Measurements from ENCODE around the gene TMEFF2. TPM values are rescaled to one million over a fixed set of nuclear protein-coding genes. Genes with fewer than 3 reads are reported as not detected.
"Not testable (repeated sequence)": the region's sequence is repeated elsewhere in the genome, so short reads cannot be mapped to it uniquely, and the experiment has no call there.

The TMEFF2 gene
- total RNA-seq, 1 donor from 2014 or later: 0.41 TPM

DNA sequence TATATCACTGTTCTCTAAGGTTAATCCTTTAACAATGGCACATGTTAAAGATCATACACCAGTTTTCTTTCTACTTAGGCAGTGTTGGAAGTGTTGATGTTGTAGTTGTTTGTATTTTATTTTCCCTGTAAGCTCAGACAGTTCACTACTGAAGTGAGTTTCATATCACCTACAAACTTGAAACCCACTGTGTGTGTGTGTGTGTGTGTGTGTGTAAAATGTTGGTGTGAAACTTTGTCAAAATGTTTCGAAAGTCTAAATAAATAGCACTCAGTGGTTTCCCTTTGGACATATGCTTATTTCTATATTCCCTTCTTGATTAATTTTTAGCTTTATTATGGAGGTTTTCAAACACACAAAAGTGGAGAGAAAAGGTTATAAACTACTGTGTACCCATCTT, 268.1 kb downstream of the TMEFF2 start:
- Histone ChIP-seq H3K9me3 (ENCODE audit: insufficient read depth, low read depth, low read length) (no peaks in the 10 kb centered on the region), H3K4me2 (ENCODE audit: low read length) (no peak overlapping the region), H3K27me3 (ENCODE audit: insufficient read depth, low read length) (no peaks in the 10 kb centered on the region), H3K27ac (ENCODE audit: low read depth, low read length) (no peak overlapping the region), H2AFZ (ENCODE audit: low read depth, low read length) (no peak overlapping the region), H3K9ac (ENCODE audit: low read length) (no peak overlapping the region), H3K4me3 (ENCODE audit: insufficient read depth, low read depth, low read length) (no peak overlapping the region), H3K79me2 (ENCODE audit: insufficient read depth, low read length) (no peaks in the 10 kb centered on the region), H3K4me1 (ENCODE audit: insufficient read depth, low read length) (peaks cover 16% of the 10 kb centered on the region), H3K36me3 (ENCODE audit: insufficient read depth, low read length) (no peaks in the 10 kb centered on the region), H4K20me1 (ENCODE audit: insufficient read depth, low read length) (no peaks in the 10 kb centered on the region)
- Mint-ChIP-seq H3K4me3 (ENCODE audit: unreplicated experiment) (no peak overlapping the region), H3K36me3 (ENCODE audit: low read depth, unreplicated experiment) (no peaks in the 10 kb centered on the region), H3K9me3 (ENCODE audit: unreplicated experiment) (peaks cover 2% of the 10 kb centered on the region), H3K27ac (ENCODE audit: unreplicated experiment) (no peak overlapping the region), H3K4me1 (ENCODE audit: low read depth, unreplicated experiment) (peaks cover 20% of the 10 kb centered on the region), H3K27me3 (ENCODE audit: low read depth, unreplicated experiment) (no peaks in the 10 kb centered on the region)
- TF ChIP-seq, protein P1, sequence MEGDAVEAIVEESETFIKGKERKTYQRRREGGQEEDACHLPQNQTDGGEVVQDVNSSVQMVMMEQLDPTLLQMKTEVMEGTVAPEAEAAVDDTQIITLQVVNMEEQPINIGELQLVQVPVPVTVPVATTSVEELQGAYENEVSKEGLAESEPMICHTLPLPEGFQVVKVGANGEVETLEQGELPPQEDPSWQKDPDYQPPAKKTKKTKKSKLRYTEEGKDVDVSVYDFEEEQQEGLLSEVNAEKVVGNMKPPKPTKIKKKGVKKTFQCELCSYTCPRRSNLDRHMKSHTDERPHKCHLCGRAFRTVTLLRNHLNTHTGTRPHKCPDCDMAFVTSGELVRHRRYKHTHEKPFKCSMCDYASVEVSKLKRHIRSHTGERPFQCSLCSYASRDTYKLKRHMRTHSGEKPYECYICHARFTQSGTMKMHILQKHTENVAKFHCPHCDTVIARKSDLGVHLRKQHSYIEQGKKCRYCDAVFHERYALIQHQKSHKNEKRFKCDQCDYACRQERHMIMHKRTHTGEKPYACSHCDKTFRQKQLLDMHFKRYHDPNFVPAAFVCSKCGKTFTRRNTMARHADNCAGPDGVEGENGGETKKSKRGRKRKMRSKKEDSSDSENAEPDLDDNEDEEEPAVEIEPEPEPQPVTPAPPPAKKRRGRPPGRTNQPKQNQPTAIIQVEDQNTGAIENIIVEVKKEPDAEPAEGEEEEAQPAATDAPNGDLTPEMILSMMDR (IDR thresholded peaks at IDR 0.05; ENCODE audit: insufficient read depth, low read depth, low read length): no peak
- no peak for TF ChIP-seq EZH2 (IDR thresholded peaks at IDR 0.05; ENCODE audit: insufficient read depth, low read length)
- peak; percentile 68 for FAIRE-seq
- DNase-seq (ENCODE audit: low read depth): no peak

- Histone ChIP-seq H3K9ac (ENCODE audit: low read length) (no peak overlapping the region), H2AFZ (ENCODE audit: low read depth, low read length) (no peak overlapping the region), H3K27ac (ENCODE audit: low read depth, low read length) (no peak overlapping the region), H3K9me3 (ENCODE audit: insufficient read depth, low read depth, low read length) (no peaks in the 10 kb centered on the region), H3K36me3 (ENCODE audit: insufficient read depth, low read length) (no peaks in the 10 kb centered on the region), H4K20me1 (ENCODE audit: insufficient read depth, low read length) (no peaks in the 10 kb centered on the region), H3K4me3 (ENCODE audit: insufficient read depth, low read depth, low read length) (no peak overlapping the region), H3K4me1 (ENCODE audit: insufficient read depth, low read length) (peaks cover 16% of the 10 kb centered on the region), H3K79me2 (ENCODE audit: insufficient read depth, low read length) (no peaks in the 10 kb centered on the region), H3K27me3 (ENCODE audit: insufficient read depth, low read length) (no peaks in the 10 kb centered on the region), H3K4me2 (ENCODE audit: low read length) (no peak overlapping the region)
- Mint-ChIP-seq H3K36me3 (ENCODE audit: low read depth, unreplicated experiment) (no peaks in the 10 kb centered on the region), H3K4me1 (ENCODE audit: low read depth, unreplicated experiment) (peaks cover 15% of the 10 kb centered on the region), H3K27ac (ENCODE audit: unreplicated experiment) (no peak overlapping the region), H3K9me3 (ENCODE audit: unreplicated experiment) (peaks cover 2% of the 10 kb centered on the region), H3K4me3 (ENCODE audit: unreplicated experiment) (no peak overlapping the region), H3K27me3 (ENCODE audit: low read depth, unreplicated experiment) (no peaks in the 10 kb centered on the region)
- FAIRE-seq (no peak), DNase-seq (ENCODE audit: low read depth) (peak; percentile 78)
- TF ChIP-seq, protein P1 (IDR thresholded peaks at IDR 0.05; ENCODE audit: insufficient read depth, low read depth, low read length): no peak
- no peak for TF ChIP-seq EZH2 (IDR thresholded peaks at IDR 0.05; ENCODE audit: insufficient read depth, low read length)
Measured at GRCh38 chr2:191923652-191923997, 271.1 kb downstream of the TMEFF2 start.

DNA sequence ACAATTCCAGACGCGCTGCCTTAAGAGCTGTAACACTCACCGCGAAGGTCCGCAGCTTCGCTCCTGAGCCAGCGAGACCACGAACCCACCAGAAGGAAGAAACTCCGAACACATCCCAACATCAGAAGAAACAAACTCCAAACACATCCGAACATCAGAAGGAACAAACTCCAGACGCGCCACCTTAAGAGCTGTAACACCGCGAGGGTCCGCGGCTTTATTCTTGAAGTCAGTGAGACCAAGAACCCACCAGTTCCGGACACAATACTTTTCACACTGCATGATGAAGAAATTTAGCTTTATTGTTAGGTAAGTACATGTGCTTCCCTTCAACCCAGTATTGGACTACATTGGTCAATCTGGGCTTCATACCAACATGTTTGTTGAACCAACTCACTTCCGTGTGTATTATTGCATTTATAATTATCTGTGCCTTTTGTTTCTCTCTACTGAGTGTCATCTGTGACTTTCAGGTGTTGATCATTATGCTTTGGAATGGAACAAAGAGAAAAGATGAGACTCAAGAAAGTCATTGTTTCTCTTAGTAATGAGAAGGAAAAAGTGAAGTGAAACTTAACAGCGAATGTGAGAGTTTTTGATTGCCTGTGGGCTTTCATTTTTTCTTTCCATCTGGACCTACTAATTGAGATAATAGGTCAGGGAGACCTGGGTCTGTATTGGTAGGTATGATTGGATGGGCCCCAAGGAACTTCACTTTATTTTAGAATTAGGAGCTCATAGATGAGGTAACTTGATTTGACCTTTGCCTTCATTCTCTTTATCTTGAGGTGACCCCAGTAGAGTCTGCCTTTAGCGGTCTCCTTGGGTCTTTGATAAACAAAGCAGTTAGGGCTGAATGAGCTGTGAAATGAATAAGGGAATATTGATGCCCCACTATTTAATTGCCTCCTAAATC, 271.7 kb downstream of the TMEFF2 start:
- Histone ChIP-seq H3K79me2 (ENCODE audit: insufficient read depth, low read length) (no peaks in the 10 kb centered on the region), H3K36me3 (ENCODE audit: insufficient read depth, low read length) (no peaks in the 10 kb centered on the region), H3K9me3 (ENCODE audit: insufficient read depth, low read depth, low read length) (no peaks in the 10 kb centered on the region), H3K27me3 (ENCODE audit: insufficient read depth, low read length) (no peaks in the 10 kb centered on the region), H3K27ac (ENCODE audit: low read depth, low read length) (no peak overlapping the region), H3K4me3 (ENCODE audit: insufficient read depth, low read depth, low read length) (no peak overlapping the region), H3K4me2 (ENCODE audit: low read length) (no peak overlapping the region), H4K20me1 (ENCODE audit: insufficient read depth, low read length) (no peaks in the 10 kb centered on the region), H3K9ac (ENCODE audit: low read length) (no peak overlapping the region), H3K4me1 (ENCODE audit: insufficient read depth, low read length) (peaks cover 11% of the 10 kb centered on the region), H2AFZ (ENCODE audit: low read depth, low read length) (no peak overlapping the region)
- FAIRE-seq (no peak), DNase-seq (ENCODE audit: low read depth) (no peak)
- H3K27ac Mint-ChIP-seq (ENCODE audit: unreplicated experiment): no peak overlapping the region
- H3K9me3 Mint-ChIP-seq (ENCODE audit: unreplicated experiment): peaks cover 2% of the 10 kb centered on the region
- peaks cover 11% of the 10 kb centered on the region for H3K4me1 Mint-ChIP-seq (ENCODE audit: low read depth, unreplicated experiment)
- no peaks in the 10 kb centered on the region for H3K36me3 Mint-ChIP-seq (ENCODE audit: low read depth, unreplicated experiment)
- TF ChIP-seq, protein P1 (IDR thresholded peaks at IDR 0.05; ENCODE audit: insufficient read depth, low read depth, low read length): no peak
- no peak for TF ChIP-seq EZH2 (IDR thresholded peaks at IDR 0.05; ENCODE audit: insufficient read depth, low read length)
- no peak overlapping the region for H3K4me3 Mint-ChIP-seq (ENCODE audit: unreplicated experiment)
- no peaks in the 10 kb centered on the region for H3K27me3 Mint-ChIP-seq (ENCODE audit: low read depth, unreplicated experiment)

GRCh38 chr2:191921650-191922049, 273.1 kb downstream of the TMEFF2 start:
- not testable (repeated sequence) for H3K27ac ChIP-seq (ENCODE audit: low read depth, low read length); H3K27me3 Mint-ChIP-seq (ENCODE audit: low read depth, unreplicated experiment); H3K36me3 ChIP-seq (ENCODE audit: insufficient read depth, low read length); H3K79me2 ChIP-seq (ENCODE audit: insufficient read depth, low read length); H3K4me1 ChIP-seq (ENCODE audit: insufficient read depth, low read length); H3K9ac ChIP-seq (ENCODE audit: low read length); H3K27ac Mint-ChIP-seq (ENCODE audit: unreplicated experiment); H2AFZ ChIP-seq (ENCODE audit: low read depth, low read length); DNase-seq (ENCODE audit: low read depth); FAIRE-seq; H3K4me3 Mint-ChIP-seq (ENCODE audit: unreplicated experiment); H3K9me3 ChIP-seq (ENCODE audit: insufficient read depth, low read depth, low read length); H3K9me3 Mint-ChIP-seq (ENCODE audit: unreplicated experiment); H3K27me3 ChIP-seq (ENCODE audit: insufficient read depth, low read length); H4K20me1 ChIP-seq (ENCODE audit: insufficient read depth, low read length); H3K36me3 Mint-ChIP-seq (ENCODE audit: low read depth, unreplicated experiment); H3K4me3 ChIP-seq (ENCODE audit: insufficient read depth, low read depth, low read length); H3K4me2 ChIP-seq (ENCODE audit: low read length); H3K4me1 Mint-ChIP-seq (ENCODE audit: low read depth, unreplicated experiment)
